ENCODE measurements around the gene MYO6. TPM values are rescaled to one million over a fixed set of nuclear protein-coding genes. Genes with fewer than 3 reads are reported as not detected.

The MYO6 gene
- total RNA-seq, 2 donors from 2014 or later, result 72.3 to 80.9 TPM

DNA sequence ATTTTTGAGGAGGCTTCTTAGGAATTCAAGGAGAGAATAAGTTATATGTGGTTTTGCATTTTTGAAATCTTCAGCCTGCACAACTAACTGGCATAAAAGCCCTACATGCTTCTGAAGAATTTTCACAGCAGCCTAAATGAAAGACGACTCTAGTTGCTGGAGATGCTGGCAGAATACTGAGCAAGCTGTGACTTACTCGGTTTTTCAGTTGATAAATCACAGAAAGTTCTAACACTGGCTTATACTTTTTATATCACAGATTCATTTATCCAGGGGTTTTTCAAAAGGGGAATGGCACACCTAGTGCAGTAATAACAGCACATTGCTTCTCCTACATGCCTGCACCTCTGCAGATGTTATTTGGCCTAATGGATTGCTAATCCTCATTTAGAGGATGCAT lies 188.8 kb downstream of the MYO6 start:
- no peak for TF ChIP-seq CTCF (IDR thresholded peaks at IDR 0.05)
- no peak overlapping the region for H3K27ac ChIP-seq
- no peak overlapping the region for H3K9ac ChIP-seq (ENCODE audit: low read depth in 2 of 2, low read length in 2 of 2)
- no peaks in the 10 kb centered on the region for H3K9me3 ChIP-seq
- no peaks in the 10 kb centered on the region for H3K27me3 ChIP-seq
- intact Hi-C loops (cut with DNase I), result no loop called here
- H3K4me3 ChIP-seq, result no peak overlapping the region
- DNase-seq, result no peak
- no peaks in the 10 kb centered on the region for H3K4me1 ChIP-seq
- H3K36me3 ChIP-seq, result no peaks in the 10 kb centered on the region

DNA sequence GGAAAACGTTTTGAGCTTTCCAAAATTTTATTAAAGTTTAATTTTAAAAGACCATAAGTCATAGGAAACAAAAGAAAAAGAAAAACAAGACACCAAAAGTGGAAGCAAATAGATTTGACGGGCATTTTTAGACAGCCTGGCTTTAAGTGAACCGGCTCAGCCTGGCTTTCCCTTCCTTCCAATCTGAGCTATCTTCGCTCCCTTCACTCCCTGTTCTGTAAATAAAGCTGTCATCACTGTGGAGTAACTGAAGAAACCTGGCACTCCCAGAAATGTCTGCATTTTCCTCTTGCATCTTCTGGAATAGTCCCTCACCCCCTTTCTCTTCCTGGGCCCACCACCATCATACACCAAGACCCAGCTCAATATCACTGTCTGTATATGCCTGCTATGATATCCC lies 191.5 kb downstream of the MYO6 start:
- DNase-seq, result no peak

DNA sequence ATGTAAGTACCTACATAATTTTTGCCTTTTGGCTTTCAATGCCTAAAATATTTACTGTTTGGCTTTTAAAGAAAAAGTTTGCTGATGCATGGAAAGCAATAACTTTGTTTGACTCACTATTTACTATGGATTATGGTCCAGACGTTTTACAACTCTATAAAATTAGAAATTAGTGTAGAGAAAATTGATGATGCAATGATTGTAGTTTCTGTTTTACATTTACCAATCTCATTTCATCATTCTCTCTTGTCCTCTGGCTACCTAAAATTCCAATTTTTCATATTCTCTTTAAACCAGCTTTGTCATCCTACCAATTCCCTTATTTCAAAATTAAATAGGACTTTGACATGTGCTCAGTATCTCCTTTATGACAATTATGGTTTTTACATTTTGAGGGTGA lies 192.5 kb downstream of the MYO6 start:
- no peak overlapping the region for H3K4me3 ChIP-seq
- no peaks in the 10 kb centered on the region for H3K27me3 ChIP-seq
- no peak for TF ChIP-seq CTCF (IDR thresholded peaks at IDR 0.05)
- no peaks in the 10 kb centered on the region for H3K4me1 ChIP-seq
- H3K27ac ChIP-seq, result no peak overlapping the region
- H3K9ac ChIP-seq (ENCODE audit: low read depth in 2 of 2, low read length in 2 of 2), result no peak overlapping the region
- no peak for DNase-seq
- intact Hi-C loops (cut with DNase I), result no loop called here
- no peaks in the 10 kb centered on the region for H3K9me3 ChIP-seq
- no peaks in the 10 kb centered on the region for H3K36me3 ChIP-seq

More for the DNA sequence above, 191.5 kb downstream of the MYO6 start:
- Histone ChIP-seq H3K27ac (no peak overlapping the region), H3K4me1 (no peaks in the 10 kb centered on the region), H3K9ac (ENCODE audit: low read depth in 2 of 2, low read length in 2 of 2) (no peak overlapping the region), H3K36me3 (no peaks in the 10 kb centered on the region), H3K4me3 (no peak overlapping the region), H3K27me3 (no peaks in the 10 kb centered on the region), H3K9me3 (no peaks in the 10 kb centered on the region)
- intact Hi-C loops (cut with DNase I), result no loop called here
- no peak for TF ChIP-seq CTCF (IDR thresholded peaks at IDR 0.05)

GRCh38 chr6:75943381-75943780 lies 194.3 kb downstream of the MYO6 start:
- no peaks in the 10 kb centered on the region for H3K9me3 ChIP-seq
- intact Hi-C loops (cut with DNase I), result no loop called here
- no peaks in the 10 kb centered on the region for H3K27me3 ChIP-seq
- H3K4me1 ChIP-seq, result no peaks in the 10 kb centered on the region
- TF ChIP-seq CTCF (IDR thresholded peaks at IDR 0.05), result no peak
- no peak overlapping the region for H3K9ac ChIP-seq (ENCODE audit: low read depth in 2 of 2, low read length in 2 of 2)
- H3K4me3 ChIP-seq, result no peak overlapping the region
- no peak overlapping the region for H3K27ac ChIP-seq
- no peaks in the 10 kb centered on the region for H3K36me3 ChIP-seq
- DNase-seq, result no peak

GRCh38 chr6:75946146-75946831 lies 197.2 kb downstream of the MYO6 start:
- intact Hi-C loops (cut with DNase I), result no loop called here
- Histone ChIP-seq H3K27ac (no peak overlapping the region), H3K9me3 (no peaks in the 10 kb centered on the region), H3K9ac (ENCODE audit: low read depth in 2 of 2, low read length in 2 of 2) (no peak overlapping the region), H3K4me3 (no peak overlapping the region), H3K4me1 (no peaks in the 10 kb centered on the region), H3K36me3 (no peaks in the 10 kb centered on the region), H3K27me3 (no peaks in the 10 kb centered on the region)
- no peak for DNase-seq
- no peak for TF ChIP-seq CTCF (IDR thresholded peaks at IDR 0.05)
